GM12801 (cell line): ENCODE results near the gene CTSD.

ENCODE experiments used
- CTCF ChIP-seq: IDR thresholded peaks from one replicate; pipeline ENCODE4 v1.5.1; 2011; ENCODE audit warnings: control low read depth; ENCODE audit not compliant: insufficient read length; ENCODE audit errors: extremely low read depth

The CTSD gene

GRCh38 chr11:1753929-1754305 is 9.8 kb downstream of the CTSD start:
- TF ChIP-seq CTCF, result no peak

GRCh38 chr11:1753229-1753928 is 10.3 kb downstream of the CTSD start:
- TF ChIP-seq CTCF, result no peak

DNA sequence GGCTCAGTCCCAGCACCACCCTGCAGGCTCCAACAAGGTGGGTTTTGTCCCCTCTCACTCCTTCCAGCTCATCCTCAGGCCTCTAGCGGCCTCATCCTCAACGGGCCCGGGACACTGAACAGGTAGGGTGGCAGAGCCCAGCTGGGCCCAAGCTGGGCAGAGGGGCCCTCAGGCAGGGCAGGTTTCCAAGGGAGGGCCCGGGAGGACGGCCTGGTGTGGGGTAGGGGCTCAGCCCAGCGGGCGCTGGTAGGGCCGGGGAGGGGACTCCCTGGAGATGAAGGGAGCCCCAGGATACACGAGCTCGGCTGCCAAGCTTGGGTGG is 10.9 kb downstream of the CTSD start:
- no peak for TF ChIP-seq CTCF

- no peak for TF ChIP-seq CTCF
Measured at GRCh38 chr11:1751999-1752906, 11.5 kb downstream of the CTSD start.

- TF ChIP-seq CTCF, result no peak
Measured at GRCh38 chr11:1751531-1751921, 12.2 kb downstream of the CTSD start.

GRCh38 chr11:1750840-1751530 is 12.7 kb downstream of the CTSD start:
- TF ChIP-seq CTCF, result no peak

DNA sequence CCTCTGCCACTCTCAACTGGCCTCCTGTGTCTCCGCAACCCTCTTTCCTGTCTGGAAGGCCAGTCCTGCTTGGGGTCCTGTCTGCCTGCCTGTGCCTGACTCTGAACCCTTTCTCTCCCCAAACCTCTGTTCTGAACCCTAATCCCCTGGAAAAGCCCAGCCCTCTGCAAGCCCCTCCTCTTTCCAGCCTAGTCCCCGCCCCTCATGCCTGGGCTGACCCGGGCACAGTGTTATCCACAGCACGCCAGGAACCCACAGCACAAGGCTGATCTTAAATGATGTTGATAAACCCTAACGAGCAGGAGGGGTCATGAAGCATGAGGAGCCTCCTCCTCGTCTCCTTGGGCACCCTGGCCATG is 13.3 kb downstream of the CTSD start, which contains the start of gene IFITM10:
IFITM10 (minus strand) TSS at position 115 of the 359 bp plus-strand sequence. CDS start 153 bp downstream, outside the sequence.
- TF ChIP-seq CTCF, result no peak
